MCF 10A (cell line): ENCODE results near the gene USH2A. TPM values are rescaled to one million over a fixed set of nuclear protein-coding genes. Genes with fewer than 3 reads are reported as not detected.

ENCODE experiments used
- BruUV-seq: library from RNA; stranded (reverse); fragments of 400-500 nt; replicated peaks from 2 replicates; lab custom pipeline; 2021; lab: Mats Ljungman, UMichigan
- CTCF ChIA-PET: fragments of 300-600 bp; sonication (Branson Sonifier 250); formaldehyde crosslinking; extraction: SDS; loops from one replicate; lab custom pipeline; 2021; ENCODE audit warnings: antibody characterized with exemption, inconsistent platforms; lab: Yijun Ruan, JAX
- POLR2A ChIA-PET: fragments of 300-600, 350-650 bp; sonication (Branson Sonifier 250); formaldehyde crosslinking; extraction: SDS; loops from one replicate; lab custom pipeline; 2020; ENCODE audit warnings: antibody characterized with exemption, inconsistent platforms; lab: Yijun Ruan, JAX
- DNase-seq: peaks from one replicate; pipeline ENCODE4 v3.0.0-alpha.2; 2018; ENCODE audit not compliant: unreplicated experiment
- H3K27ac Mint-ChIP-seq: one replicate; pipeline ENCODE4 v1.8.0; 2022; ENCODE audit warnings: mild to moderate bottlenecking, low read depth, mixed read lengths; ENCODE audit not compliant: unreplicated experiment
- H3K27me3 Mint-ChIP-seq: one replicate; pipeline ENCODE4 v1.8.0; 2022; ENCODE audit warnings: mixed read lengths; ENCODE audit not compliant: insufficient read depth, unreplicated experiment
- H3K36me3 Mint-ChIP-seq: one replicate; pipeline ENCODE4 v1.8.0; 2022; ENCODE audit warnings: mild to moderate bottlenecking, moderate library complexity, mixed read lengths; ENCODE audit not compliant: insufficient read depth, unreplicated experiment
- H3K4me1 Mint-ChIP-seq: one replicate; pipeline ENCODE4 v1.8.0; 2022; ENCODE audit warnings: mixed read lengths; ENCODE audit not compliant: insufficient read depth, unreplicated experiment
- H3K4me3 Mint-ChIP-seq: one replicate; pipeline ENCODE4 v1.8.0; 2022; ENCODE audit warnings: mild to moderate bottlenecking, moderate library complexity, mixed read lengths; ENCODE audit not compliant: unreplicated experiment
- H3K9me3 Mint-ChIP-seq: one replicate; pipeline ENCODE4 v1.8.0; 2022; ENCODE audit warnings: mixed read lengths; ENCODE audit not compliant: unreplicated experiment
- intact Hi-C: fragments of 100-400 bp; cut with micrococcal nuclease; formaldehyde crosslinking; loops from 2 replicates; pipeline ENCODE4 v1.14.1; 2022
- total RNA-seq: library from RNA; stranded (reverse); gene quantifications from 2 replicates; pipeline ENCODE4 v1.2.3, GENCODE V29; 2022
- TF ChIP-seq, protein P1 (sequence below): fragments of 200-600 bp; IDR thresholded peaks from one replicate; pipeline ENCODE4 v1.8.0; 2022; ENCODE audit warnings: antibody characterized with exemption, mild to moderate bottlenecking; ENCODE audit not compliant: unreplicated experiment

The USH2A gene
- total RNA-seq, 1 experiment from 2014 or later = not detected

DNA sequence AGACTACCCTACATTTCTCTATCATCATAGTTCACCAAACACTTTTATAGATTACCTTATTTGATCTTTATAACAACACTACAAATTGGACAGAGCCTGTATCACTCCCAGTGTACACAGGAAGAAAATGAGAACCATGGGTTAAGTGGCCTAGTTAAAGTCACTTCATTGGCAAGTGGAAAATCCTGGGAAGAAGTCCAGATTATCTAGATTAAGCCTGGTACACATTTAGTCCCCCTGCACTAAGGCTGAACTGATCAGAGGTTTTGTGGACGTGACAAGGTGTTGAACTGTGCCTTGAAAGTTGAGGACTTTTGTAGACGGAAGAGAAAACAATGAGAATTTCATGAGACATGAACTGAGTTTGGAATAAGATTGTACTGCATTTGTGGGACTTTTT lies 7.5 kb upstream of the USH2A start:
- BruUV-seq = no TSS peak
- no peaks in the 10 kb centered on the region for H3K4me1 Mint-ChIP-seq
- ChIA-PET POLR2A (interaction anchor here (0.7 to 0.9 kb wide), 2 partner anchors 10 to 757 kb away, joined by 3 to 4 read pairs; no protein-coding TSS in a partner anchor), CTCF (interaction anchor here (0.7 kb wide), 1 partner anchor 1732 kb away, joined by 9 read pairs; no protein-coding TSS in a partner anchor)
- DNase-seq = no peak
- TF ChIP-seq, protein P1, sequence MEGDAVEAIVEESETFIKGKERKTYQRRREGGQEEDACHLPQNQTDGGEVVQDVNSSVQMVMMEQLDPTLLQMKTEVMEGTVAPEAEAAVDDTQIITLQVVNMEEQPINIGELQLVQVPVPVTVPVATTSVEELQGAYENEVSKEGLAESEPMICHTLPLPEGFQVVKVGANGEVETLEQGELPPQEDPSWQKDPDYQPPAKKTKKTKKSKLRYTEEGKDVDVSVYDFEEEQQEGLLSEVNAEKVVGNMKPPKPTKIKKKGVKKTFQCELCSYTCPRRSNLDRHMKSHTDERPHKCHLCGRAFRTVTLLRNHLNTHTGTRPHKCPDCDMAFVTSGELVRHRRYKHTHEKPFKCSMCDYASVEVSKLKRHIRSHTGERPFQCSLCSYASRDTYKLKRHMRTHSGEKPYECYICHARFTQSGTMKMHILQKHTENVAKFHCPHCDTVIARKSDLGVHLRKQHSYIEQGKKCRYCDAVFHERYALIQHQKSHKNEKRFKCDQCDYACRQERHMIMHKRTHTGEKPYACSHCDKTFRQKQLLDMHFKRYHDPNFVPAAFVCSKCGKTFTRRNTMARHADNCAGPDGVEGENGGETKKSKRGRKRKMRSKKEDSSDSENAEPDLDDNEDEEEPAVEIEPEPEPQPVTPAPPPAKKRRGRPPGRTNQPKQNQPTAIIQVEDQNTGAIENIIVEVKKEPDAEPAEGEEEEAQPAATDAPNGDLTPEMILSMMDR = no peak
- no peaks in the 10 kb centered on the region for H3K9me3 Mint-ChIP-seq
- H3K27me3 Mint-ChIP-seq = peaks cover 99% of the 10 kb centered on the region
- H3K27ac Mint-ChIP-seq = no peak overlapping the region
- H3K4me3 Mint-ChIP-seq = no peak overlapping the region
- no peaks in the 10 kb centered on the region for H3K36me3 Mint-ChIP-seq
- intact Hi-C loops = no loop called here

DNA sequence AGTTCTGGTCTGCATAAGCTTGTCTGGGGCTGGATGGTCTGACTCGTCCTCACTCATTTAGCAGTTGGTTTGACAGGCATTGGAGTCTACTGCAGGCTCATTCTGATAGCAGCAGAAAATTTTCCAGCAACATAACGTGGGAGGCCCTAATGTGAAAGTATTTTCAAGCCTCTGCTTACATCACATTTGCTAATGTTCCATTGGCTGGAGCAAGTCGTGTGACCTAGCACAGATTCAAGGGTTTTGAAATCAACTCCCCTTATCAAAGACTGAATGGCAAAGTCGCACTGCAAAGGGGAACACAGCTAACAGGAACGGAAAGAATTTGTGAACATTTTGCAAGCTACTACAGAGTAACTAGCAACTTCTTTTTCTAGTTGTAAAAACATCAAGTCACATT lies 2.3 kb upstream of the USH2A start:
- no peak for DNase-seq
- no peak overlapping the region for H3K4me3 Mint-ChIP-seq
- no TSS peak for BruUV-seq
- H3K27me3 Mint-ChIP-seq = peaks cover 99% of the 10 kb centered on the region
- no peaks in the 10 kb centered on the region for H3K9me3 Mint-ChIP-seq
- H3K4me1 Mint-ChIP-seq = no peaks in the 10 kb centered on the region
- CTCF ChIA-PET = no interaction called here
- intact Hi-C loops = no loop called here
- no peaks in the 10 kb centered on the region for H3K36me3 Mint-ChIP-seq
- TF ChIP-seq, protein P1 = no peak
- no peak overlapping the region for H3K27ac Mint-ChIP-seq
- POLR2A ChIA-PET = no interaction called here

DNA sequence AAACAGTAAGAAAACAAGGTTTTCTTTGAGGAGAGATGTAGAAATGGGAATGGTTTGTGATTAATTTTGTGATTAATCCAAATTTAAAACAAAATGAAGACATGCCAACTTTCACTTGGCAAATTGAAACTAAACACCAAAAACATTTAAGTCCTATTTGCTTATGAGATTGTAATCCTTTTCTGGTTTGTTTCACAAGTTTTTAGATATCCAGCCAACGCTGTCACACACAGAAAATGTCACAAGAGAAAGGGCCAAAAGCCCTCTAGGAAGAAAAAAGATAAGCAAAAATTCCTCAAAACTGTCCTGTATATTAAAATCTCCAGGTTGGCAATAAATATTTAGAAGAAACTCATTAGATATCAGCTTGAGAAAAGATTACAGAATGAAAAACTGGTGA lies 2.5 kb downstream of the USH2A start:
- Mint-ChIP-seq H3K4me3 (no peak overlapping the region), H3K4me1 (no peaks in the 10 kb centered on the region), H3K27ac (no peak overlapping the region), H3K9me3 (no peaks in the 10 kb centered on the region), H3K27me3 (peaks cover 100% of the 10 kb centered on the region), H3K36me3 (no peaks in the 10 kb centered on the region)
- no TSS peak for BruUV-seq
- intact Hi-C loops = loop anchor here (2.0 kb wide), 1 partner anchor 22 kb away; no protein-coding TSS in a partner anchor
- POLR2A ChIA-PET = interaction anchor here (0.5 to 1.2 kb wide), 5 partner anchors 10 to 1742 kb away, joined by 3 to 4 read pairs (median 3); no protein-coding TSS in a partner anchor
- CTCF ChIA-PET = interaction anchor here (1.2 kb wide), 1 partner anchor 199 kb away, joined by 4 read pairs; no protein-coding TSS in a partner anchor
- DNase-seq = no peak
- TF ChIP-seq, protein P1 = no peak

DNA sequence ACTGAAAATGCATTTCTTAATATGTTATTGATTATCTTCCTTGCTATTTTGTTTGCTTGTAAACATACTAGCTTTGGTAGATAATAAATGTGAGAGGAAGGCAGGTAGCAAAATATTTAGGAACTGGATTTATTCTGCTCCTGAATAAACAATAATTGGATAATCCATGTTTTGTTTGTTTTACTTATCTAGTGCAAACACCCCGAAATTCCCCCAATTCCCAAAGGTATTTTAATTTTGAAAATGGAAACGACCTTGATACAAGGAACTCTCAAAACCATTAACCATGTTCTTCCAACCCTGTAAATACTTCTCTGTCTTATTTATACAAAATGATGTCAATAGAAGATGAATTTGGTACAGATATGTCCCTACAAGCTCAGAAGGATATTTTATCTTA lies 3.0 kb downstream of the USH2A start:
- intact Hi-C loops = loop anchor here (2.0 kb wide), 1 partner anchor 23 kb away; no protein-coding TSS in a partner anchor
- no peaks in the 10 kb centered on the region for H3K4me1 Mint-ChIP-seq
- CTCF ChIA-PET = interaction anchor here (0.5 kb wide), 1 partner anchor 330 kb away, joined by 3 read pairs; no protein-coding TSS in a partner anchor
- H3K36me3 Mint-ChIP-seq = no peaks in the 10 kb centered on the region
- TF ChIP-seq, protein P1 = no peak
- H3K27me3 Mint-ChIP-seq = peaks cover 100% of the 10 kb centered on the region
- POLR2A ChIA-PET = interaction anchor here (0.5 to 1.2 kb wide), 3 partner anchors 11 to 26 kb away, joined by 3 to 4 read pairs (median 3); no protein-coding TSS in a partner anchor
- H3K4me3 Mint-ChIP-seq = no peak overlapping the region
- BruUV-seq = no TSS peak
- H3K9me3 Mint-ChIP-seq = no peaks in the 10 kb centered on the region
- H3K27ac Mint-ChIP-seq = no peak overlapping the region
- DNase-seq = no peak
